Transverse colon (tissue), 4 donors: ENCODE measurements around the gene CIAO3. TPM values are rescaled to one million over a fixed set of nuclear protein-coding genes. Genes with fewer than 3 reads are reported as not detected.

ENCODE experiments used
- DNase-seq: peaks from one replicate; pipeline ENCODE4 v3.0.0-alpha.2; 2019
- H3K27ac ChIP-seq, 4 donors: fragments of 200-600 bp; sonication (generic); 2 replicates each; pipeline ENCODE4 v1.5.1; 2016 to 2018; ENCODE audit warnings: inconsistent platforms in 4 of 4
- H3K27me3 ChIP-seq: fragments of 200-600 bp; sonication (generic); 2 replicates; pipeline ENCODE4 v1.5.1; 2017; ENCODE audit warnings: inconsistent platforms
- H3K36me3 ChIP-seq, 4 donors: fragments of 200-600 bp; sonication (generic); 2 replicates each; pipeline ENCODE4 v1.5.1; 2017 to 2019; ENCODE audit warnings: inconsistent platforms in 4 of 4
- H3K4me1 ChIP-seq, 4 donors: fragments of 200-600 bp; sonication (generic); 2 replicates each; pipeline ENCODE4 v1.5.1; 2017 to 2020; ENCODE audit warnings: inconsistent platforms in 4 of 4
- H3K4me3 ChIP-seq, 4 donors: fragments of 200-600 bp; sonication (generic); 1 replicate in 1 of 4; 2 replicates in 3 of 4; pipeline versions ENCODE4 v1.5.1 to v1.6.1; 2017 to 2019; ENCODE audit warnings: inconsistent platforms in 4 of 4
- H3K9me3 ChIP-seq, 2 donors: fragments of 200-600 bp; sonication (generic); 2 replicates each; pipeline ENCODE4 v1.5.1; 2017 to 2019; ENCODE audit warnings: inconsistent platforms in 2 of 2
- EP300 ChIP-seq: sonication (generic); formaldehyde crosslinking; IDR thresholded peaks from one replicate; pipeline ENCODE4 v1.6.1; 2017; ENCODE audit warnings: antibody characterized with exemption, low read depth
- POLR2A ChIP-seq: fragments of 450-650 bp; IDR thresholded peaks from one replicate; pipeline ENCODE4 v1.6.1; 2016; ENCODE audit warnings: antibody characterized with exemption, mild to moderate bottlenecking, moderate library complexity
- POLR2AphosphoS5 ChIP-seq, 3 donors: sonication (generic); formaldehyde crosslinking; IDR thresholded peaks; one replicate each; pipeline ENCODE4 v1.6.1; 2016; ENCODE audit warnings: antibody characterized with exemption in 3 of 3
- WGBS, 2 donors: methylation state at CpG; one replicate each; pipeline ENCODE4 v1.1.5; 2018; ENCODE audit warnings: low coverage in 1 of 2; 5-methylcytosine and 5-hydroxymethylcytosine counted together
- in situ Hi-C, 4 donors: fragments of 200-750 bp; cut with MboI; loops; one replicate each; pipeline versions ENCODE4 v1.15.0 to v1.15.1; 2017; ENCODE audit warnings: low sequenced_read_pairs in 3 of 4, low pct_ligation_motif_present in 1 of 4, low pct_unique_long_range_greater_than_20kb in 1 of 4
- intact Hi-C: fragments of 100-400 bp; cut with DNase I; formaldehyde crosslinking; loops from one replicate; pipeline ENCODE4 v1.15.1; 2023; ENCODE audit warnings: low total_unique reads
- total RNA-seq, 4 donors: library from RNA; depleted of rRNA; stranded (reverse); fragments of >200 nt; gene quantifications; one replicate each; pipeline ENCODE4 v1.1.0, GENCODE V29; 2016
- TF ChIP-seq, protein P1 (sequence below), 5 experiments: fragments of 200-600 bp in 3 of 5; fragments of 450-650 bp in 2 of 5; sonication (generic) in 3 of 5; IDR thresholded peaks; 1 replicate in 2 of 5; 2 replicates in 3 of 5; pipeline ENCODE4 v1.5.1; 2016 to 2017; ENCODE audit warnings: antibody characterized with exemption in 5 of 5, inconsistent platforms in 3 of 5, mild to moderate bottlenecking in 2 of 5, moderate library complexity in 1 of 5

Gene CIAO3
- total RNA-seq, 4 donors from 2014 or later: 59.1 to 346 (median 102) TPM

DNA sequence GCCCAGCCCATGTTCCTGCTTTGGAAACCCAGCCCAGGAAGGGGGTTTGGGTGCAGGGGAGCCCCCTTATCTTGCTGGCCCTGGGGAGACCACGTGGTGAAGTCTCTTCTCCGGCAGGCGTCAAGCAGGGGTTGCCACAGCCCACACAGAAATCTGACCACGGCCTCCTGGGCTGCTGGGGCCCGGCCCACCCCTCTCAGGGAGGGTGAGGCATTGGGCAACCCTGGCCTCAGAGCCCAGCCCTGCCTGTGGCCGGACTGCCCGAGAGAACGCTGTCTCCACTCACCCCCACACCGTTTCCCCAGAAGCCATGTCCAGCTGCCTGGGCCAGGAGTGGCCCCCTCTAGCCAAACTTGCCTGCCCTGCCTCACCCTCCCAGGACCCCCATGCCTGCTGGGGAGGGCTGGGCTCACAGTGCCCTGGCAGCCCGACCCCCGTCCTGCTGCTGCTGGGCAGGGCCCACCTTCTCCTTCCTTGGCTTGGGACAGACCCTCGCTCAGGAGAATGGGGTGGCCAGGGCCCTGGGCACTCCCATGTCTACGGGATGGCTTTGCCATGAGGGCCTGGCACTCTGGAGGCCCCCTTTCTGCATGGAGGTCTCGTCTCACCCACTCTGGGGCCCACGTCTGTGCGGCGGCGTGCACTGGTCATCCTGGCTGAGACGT, 40.7 kb upstream of the CIAO3 start:
- TF ChIP-seq POLR2A: no peak
- TF ChIP-seq POLR2AphosphoS5 (IDR thresholded peaks at IDR 0.05): no peak
- no peak for TF ChIP-seq EP300
- TF ChIP-seq, protein P1, sequence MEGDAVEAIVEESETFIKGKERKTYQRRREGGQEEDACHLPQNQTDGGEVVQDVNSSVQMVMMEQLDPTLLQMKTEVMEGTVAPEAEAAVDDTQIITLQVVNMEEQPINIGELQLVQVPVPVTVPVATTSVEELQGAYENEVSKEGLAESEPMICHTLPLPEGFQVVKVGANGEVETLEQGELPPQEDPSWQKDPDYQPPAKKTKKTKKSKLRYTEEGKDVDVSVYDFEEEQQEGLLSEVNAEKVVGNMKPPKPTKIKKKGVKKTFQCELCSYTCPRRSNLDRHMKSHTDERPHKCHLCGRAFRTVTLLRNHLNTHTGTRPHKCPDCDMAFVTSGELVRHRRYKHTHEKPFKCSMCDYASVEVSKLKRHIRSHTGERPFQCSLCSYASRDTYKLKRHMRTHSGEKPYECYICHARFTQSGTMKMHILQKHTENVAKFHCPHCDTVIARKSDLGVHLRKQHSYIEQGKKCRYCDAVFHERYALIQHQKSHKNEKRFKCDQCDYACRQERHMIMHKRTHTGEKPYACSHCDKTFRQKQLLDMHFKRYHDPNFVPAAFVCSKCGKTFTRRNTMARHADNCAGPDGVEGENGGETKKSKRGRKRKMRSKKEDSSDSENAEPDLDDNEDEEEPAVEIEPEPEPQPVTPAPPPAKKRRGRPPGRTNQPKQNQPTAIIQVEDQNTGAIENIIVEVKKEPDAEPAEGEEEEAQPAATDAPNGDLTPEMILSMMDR (IDR thresholded peaks at IDR 0.05): no peak
- Histone ChIP-seq H3K9me3 (no peaks in the 10 kb centered on the region), H3K4me1 (no peaks in the 10 kb centered on the region), H3K27ac (no peak overlapping the region), H3K4me3 (no peak overlapping the region), H3K27me3 (peaks cover 63% of the 10 kb centered on the region), H3K36me3 (no peaks in the 10 kb centered on the region)
- no peak for DNase-seq
- intact Hi-C loops: no loop called here
- 69% methylated on average over 19 of the region's 19 CpGs; no CpG with 5 or more reads in 1 of the 2 donors for WGBS, 2 donors
- in situ Hi-C loops: loop anchor here in 1 of 4 donors (10.0 kb wide), 1 partner anchor 67 kb away; the partner anchor contains the start of gene METRN

DNA sequence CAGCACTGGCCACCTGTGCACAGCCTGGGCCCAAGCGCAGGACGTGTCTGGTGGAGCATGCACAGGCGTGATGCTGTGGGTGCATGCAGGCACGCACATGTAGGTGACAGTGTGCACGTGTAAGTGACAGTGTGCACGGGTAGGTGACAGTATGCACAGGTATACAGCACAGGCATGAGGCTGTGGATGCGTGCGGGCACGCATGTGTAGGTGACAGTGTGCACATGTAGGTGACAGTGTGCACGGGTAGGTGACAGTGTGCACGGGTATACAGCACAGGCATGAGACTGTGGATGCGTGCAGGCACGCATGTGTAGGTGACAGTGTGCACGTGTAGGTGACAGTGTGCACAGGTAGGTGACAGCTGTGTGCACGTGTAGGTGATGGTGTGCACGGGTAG, 39.5 kb upstream of the CIAO3 start:
- DNase-seq: no peak
- no peaks in the 10 kb centered on the region for H3K36me3 ChIP-seq
- H3K27ac ChIP-seq: no peak overlapping the region
- H3K27me3 ChIP-seq: peaks cover 73% of the 10 kb centered on the region
- TF ChIP-seq EP300: no peak
- no peak for TF ChIP-seq POLR2AphosphoS5 (IDR thresholded peaks at IDR 0.05)
- TF ChIP-seq POLR2A: no peak
- TF ChIP-seq, protein P1 (IDR thresholded peaks at IDR 0.05): no peak
- no peaks in the 10 kb centered on the region for H3K9me3 ChIP-seq
- H3K4me1 ChIP-seq: no peaks in the 10 kb centered on the region
- intact Hi-C loops (no loop called here), in situ Hi-C loops (loop anchor here in 1 of 4 donors (10.0 kb wide), 1 partner anchor 65 kb away; the partner anchor contains the start of gene METRN)
- 88% methylated on average over 16 of the region's 16 CpGs; no CpG with 5 or more reads in 1 of the 2 donors for WGBS, 2 donors
- no peak overlapping the region for H3K4me3 ChIP-seq

DNA sequence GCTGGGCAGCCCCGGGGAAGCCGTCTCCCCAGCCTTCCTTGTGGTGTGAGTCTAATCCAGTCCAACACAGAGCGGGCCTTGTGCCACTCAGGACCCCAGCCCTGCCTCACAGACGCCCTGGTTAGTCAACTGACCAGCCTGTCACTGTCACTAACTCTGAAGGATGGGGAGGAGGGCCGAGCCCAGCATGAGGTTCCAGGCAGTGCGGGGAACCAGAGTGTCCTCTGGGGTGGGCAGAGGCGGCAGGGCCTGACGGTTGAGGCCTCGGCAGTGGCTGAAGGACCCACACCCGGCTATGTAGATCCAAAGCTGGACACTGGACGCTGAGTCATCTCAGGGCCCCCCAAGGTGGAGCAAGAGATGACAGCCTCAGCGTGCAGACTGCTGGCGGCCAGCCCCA, 38.8 kb upstream of the CIAO3 start:
- in situ Hi-C loops: no loop called here

DNA sequence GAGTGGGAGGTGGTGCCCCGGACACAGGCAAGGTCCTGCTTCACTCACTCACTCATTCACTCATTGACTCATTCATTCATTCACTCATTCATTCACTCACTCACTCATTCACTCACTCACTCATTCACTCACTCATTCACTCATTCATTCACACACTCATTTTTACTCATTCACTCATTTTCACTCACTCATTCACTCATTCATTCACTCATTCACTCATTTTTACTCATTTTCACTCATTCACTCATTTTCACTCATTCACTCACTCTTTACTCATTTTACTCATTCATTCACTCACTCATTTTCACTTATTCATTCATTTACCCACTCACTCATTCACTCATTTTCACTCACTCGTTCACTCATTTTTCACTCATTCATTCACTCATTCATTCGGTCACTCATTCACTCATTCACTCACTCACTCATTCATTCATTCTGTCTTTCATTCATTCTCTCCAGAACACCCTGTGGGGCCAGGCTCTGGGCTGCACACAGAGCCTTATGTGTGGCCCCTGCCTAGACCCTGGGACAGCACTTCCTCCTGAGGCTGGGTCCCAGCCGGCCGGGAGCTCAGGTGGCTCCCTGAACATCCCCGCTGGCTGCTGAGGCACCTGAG, 38.2 kb upstream of the CIAO3 start:
- Histone ChIP-seq H3K36me3 (no peaks in the 10 kb centered on the region), H3K4me3 (no peak overlapping the region), H3K9me3 (no peaks in the 10 kb centered on the region), H3K27ac (no peak overlapping the region), H3K27me3 (peaks cover 83% of the 10 kb centered on the region), H3K4me1 (no peaks in the 10 kb centered on the region)
- 76 to 90% methylated on average over 3 to 6 of the region's 6 CpGs for WGBS, 2 donors
- DNase-seq: no peak
- in situ Hi-C loops: no loop called here
- intact Hi-C loops: no loop called here
- no peak for TF ChIP-seq POLR2AphosphoS5 (IDR thresholded peaks at IDR 0.05)
- TF ChIP-seq POLR2A: no peak
- no peak for TF ChIP-seq EP300
- TF ChIP-seq, protein P1 (IDR thresholded peaks at IDR 0.05): no peak

More for the DNA sequence above, 38.8 kb upstream of the CIAO3 start:
- H3K9me3 ChIP-seq: no peaks in the 10 kb centered on the region
- no peak overlapping the region for H3K4me3 ChIP-seq
- H3K36me3 ChIP-seq: no peaks in the 10 kb centered on the region
- DNase-seq: no peak
- WGBS, 2 donors: 70% methylated on average over 11 of the region's 13 CpGs; no CpG with 5 or more reads in 1 of the 2 donors
- intact Hi-C loops: no loop called here
- H3K4me1 ChIP-seq: no peaks in the 10 kb centered on the region
- H3K27me3 ChIP-seq: peaks cover 78% of the 10 kb centered on the region
- TF ChIP-seq POLR2A (no peak), POLR2AphosphoS5 (IDR thresholded peaks at IDR 0.05) (no peak), EP300 (no peak)
- TF ChIP-seq, protein P1 (IDR thresholded peaks at IDR 0.05): no peak
- H3K27ac ChIP-seq: no peak overlapping the region
